Stomach (tissue), 4 donors: ENCODE measurements around the gene UTP3.

Experiments
- EP300 ChIP-seq: sonication (generic); formaldehyde crosslinking; IDR thresholded peaks from one replicate; pipeline ENCODE4 v1.6.1; 2017; ENCODE audit warnings: antibody characterized with exemption
- TF ChIP-seq, protein P1 (sequence below), 7 experiments: fragments of 450-650 bp in 4 of 7; fragments of 200-600 bp in 3 of 7; sonication (generic) in 3 of 7; IDR thresholded peaks; one replicate each; pipeline ENCODE4 v1.5.1; 2016 to 2019; ENCODE audit warnings: antibody characterized with exemption in 7 of 7, control low read depth in 2 of 7, mild to moderate bottlenecking in 1 of 7

DNA sequence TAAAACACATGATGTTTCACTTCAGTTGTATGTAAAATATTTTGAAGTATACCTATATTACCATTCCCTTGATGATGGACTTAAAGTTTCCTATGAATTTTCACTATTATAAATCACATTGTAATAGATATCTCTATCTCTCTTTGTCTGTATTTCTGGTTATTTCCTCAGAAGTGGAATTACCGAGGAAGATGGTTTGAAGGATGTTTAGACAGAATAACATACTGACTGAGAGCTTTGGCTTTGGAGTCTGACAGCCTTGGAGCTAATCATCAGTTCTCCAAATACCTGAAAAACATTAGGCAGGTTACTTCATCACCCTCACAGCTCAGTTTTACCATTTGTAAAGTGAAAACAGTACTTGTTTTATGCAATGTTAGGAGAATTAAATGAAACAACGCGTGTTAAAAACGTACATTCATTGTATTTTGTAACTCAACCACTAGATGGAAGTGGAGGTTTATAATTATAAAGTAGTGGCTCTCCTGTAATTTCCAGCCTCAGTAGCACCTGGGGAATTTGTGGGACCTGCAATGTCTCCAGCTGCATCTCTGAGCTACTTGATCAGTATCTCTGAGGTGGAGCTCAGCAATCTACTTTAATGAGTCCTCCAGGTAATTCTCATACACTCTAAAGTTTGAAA is 36.3 kb upstream of the UTP3 start:
- TF ChIP-seq, protein P1, sequence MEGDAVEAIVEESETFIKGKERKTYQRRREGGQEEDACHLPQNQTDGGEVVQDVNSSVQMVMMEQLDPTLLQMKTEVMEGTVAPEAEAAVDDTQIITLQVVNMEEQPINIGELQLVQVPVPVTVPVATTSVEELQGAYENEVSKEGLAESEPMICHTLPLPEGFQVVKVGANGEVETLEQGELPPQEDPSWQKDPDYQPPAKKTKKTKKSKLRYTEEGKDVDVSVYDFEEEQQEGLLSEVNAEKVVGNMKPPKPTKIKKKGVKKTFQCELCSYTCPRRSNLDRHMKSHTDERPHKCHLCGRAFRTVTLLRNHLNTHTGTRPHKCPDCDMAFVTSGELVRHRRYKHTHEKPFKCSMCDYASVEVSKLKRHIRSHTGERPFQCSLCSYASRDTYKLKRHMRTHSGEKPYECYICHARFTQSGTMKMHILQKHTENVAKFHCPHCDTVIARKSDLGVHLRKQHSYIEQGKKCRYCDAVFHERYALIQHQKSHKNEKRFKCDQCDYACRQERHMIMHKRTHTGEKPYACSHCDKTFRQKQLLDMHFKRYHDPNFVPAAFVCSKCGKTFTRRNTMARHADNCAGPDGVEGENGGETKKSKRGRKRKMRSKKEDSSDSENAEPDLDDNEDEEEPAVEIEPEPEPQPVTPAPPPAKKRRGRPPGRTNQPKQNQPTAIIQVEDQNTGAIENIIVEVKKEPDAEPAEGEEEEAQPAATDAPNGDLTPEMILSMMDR (IDR thresholded peaks at IDR 0.05), result peak in 5 of 7 experiments; percentile 18 to 55 (median 35)
- no peak for TF ChIP-seq EP300
